ENCODE measurements around the gene KRT79.

Gene KRT79

GRCh38 chr12:52832985-52833905 lies 866 bp downstream of the KRT79 start:
- no peak for DNase-seq

- DNase-seq, result no peak
Measured at GRCh38 chr12:52832451-52832850, 1.7 kb downstream of the KRT79 start.

GRCh38 chr12:52831251-52831650 lies 2.9 kb downstream of the KRT79 start:
- DNase-seq, result no peak

GRCh38 chr12:52829986-52830770 lies 3.9 kb downstream of the KRT79 start:
- DNase-seq, result no peak

DNA sequence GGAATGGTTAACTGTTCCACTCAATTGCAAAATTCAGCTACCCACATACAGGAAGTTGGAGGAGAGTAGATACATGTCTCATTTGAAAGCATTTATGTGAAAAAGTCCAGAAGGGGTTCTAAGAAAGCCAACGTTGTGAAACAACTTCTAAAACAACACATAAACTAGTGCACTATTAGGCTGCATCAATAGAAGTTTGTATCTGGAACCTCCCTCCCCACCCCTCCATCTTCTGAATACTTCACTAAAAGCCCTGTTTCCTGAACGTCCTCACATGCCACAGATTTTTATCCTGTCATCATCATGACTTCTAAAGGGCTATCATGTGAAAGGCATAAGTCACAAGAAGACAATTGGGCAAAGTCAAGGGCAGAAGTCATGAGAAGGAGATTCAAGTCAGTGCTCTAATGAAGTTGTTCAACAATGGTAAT lies 5.5 kb downstream of the KRT79 start:
- no peak for DNase-seq

- no peak for DNase-seq
Measured at GRCh38 chr12:52828156-52828555, 6.0 kb downstream of the KRT79 start.

DNA sequence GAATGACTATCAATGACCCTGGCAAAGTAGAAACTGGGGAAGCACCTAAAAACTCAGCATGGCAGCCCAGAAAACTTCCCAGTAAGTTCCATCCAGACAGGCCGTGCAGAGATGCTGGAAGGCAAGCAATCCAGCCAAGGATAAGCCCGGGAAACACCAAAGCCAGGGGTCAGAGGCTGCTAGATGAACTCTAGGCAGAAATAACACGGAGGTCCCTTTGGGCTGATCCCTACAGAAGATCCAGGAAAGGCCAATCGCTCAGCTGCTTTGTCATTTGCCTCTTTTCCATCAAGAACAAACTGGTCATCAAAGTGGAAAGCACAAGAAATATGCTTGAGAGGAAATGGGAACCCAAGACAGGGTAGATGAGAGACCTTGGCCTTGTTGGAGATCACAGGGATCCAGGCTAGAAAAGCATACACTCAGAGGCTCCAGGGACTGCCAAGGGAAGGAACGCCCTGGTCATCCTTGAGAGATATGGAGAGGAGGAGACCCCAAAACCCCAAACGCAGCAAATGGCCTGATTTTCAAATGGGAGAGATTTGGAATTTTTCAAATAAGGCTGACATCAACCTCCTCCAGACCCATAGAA lies 6.5 kb downstream of the KRT79 start:
- no peak for DNase-seq

DNA sequence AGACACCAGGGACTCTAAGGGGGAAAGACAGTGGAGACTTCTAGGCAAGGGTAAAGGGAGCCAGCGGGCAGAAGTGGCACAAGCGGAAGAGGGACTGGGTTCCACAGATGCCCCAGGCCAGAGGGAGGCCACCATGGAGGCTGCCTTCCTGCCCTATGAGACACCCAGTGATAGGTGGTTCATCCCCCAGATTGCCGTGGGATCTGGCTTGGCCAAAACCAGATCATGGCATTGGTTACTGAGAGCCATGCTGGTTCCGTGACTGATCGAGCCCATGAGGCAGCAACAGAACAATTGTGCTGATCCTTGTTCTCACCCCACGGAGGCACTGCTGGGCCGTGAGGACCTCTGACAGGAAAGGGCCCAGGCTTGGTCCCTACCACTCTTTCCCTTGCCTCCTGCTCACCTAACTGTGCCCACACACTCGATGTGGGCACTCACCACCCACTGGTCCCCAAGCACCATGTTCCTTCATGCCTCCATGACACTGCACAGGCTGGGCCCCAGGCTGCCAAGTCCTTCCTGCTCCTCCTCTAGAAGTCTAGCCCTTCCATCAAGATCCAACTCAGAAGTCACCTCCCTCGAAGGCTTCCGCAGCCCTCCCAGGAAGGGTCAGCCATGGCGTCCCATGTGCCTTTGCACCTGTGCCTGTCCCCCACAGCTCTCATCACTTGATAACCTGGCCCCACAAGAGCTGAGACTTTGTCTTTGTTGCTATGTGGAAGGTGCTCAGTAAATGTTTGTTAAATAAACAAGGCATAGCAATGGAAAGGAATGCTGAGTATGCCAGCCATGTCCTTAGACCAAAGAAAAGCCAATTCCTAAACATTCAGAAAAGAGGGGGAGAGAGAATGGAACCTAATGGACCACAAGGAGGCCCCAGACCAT lies 7.3 kb downstream of the KRT79 start:
- no peak for DNase-seq

DNA sequence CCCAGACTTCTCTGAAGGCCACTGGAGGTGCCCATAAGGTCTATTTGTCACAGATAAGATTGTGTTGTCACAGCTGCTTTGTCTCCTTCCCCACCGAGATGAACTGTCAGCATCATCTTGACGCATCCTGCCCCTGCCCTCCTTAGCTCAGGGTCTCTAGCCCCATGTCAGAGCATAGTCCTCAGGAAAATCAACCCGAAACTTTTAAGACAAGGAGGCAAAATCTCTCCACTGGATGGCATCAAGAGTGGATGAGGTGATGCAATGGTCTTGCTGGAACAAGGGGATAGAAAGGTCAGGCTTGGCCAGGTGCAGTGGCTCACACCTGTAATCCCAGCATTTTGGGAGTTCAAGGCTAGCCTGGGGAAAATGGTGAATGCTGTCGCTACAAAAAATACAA lies 8.2 kb downstream of the KRT79 start:
- no peak for DNase-seq

- DNase-seq, result no peak
Measured at GRCh38 chr12:52824741-52825410, 9.2 kb downstream of the KRT79 start.

DNA sequence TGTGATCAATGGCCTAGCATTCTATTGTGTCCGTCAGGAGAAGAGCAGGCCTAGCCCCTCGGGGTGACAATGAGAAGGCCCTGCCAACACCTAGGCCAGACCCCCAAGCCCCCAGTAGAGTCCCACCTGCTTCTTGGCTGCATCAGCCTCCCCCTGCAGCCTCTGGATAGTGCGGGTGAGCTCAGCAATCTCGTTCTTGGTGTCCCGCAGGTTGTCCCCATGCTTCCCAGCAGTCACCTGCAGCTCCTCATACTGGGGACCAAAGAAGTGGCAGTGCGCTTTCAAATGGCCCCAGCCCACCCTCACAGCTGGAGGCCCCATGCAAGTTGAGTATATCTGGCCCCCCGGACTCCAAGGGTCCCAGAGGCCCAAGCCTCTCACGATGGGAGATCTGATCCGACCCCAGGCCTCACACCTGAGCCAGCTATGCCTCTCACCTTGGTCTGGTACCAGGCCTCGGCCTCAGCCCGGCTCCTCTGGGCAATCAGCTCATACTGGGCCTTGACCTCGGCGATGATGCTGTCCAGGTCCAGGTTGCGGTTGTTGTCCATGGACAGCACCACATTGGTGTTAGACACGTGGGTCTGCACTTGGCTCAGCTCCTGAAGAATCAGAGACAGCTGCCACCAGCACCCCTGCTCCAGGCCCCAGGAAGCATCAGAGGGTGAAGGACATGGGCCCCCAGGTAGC lies 10.2 kb downstream of the KRT79 start:
- no peak for DNase-seq

GRCh38 chr12:52822771-52823510 lies 11.2 kb downstream of the KRT79 start:
- DNase-seq, result no peak

GRCh38 chr12:52821826-52822660 lies 12.1 kb downstream of the KRT79 start:
- DNase-seq, result no peak

DNA sequence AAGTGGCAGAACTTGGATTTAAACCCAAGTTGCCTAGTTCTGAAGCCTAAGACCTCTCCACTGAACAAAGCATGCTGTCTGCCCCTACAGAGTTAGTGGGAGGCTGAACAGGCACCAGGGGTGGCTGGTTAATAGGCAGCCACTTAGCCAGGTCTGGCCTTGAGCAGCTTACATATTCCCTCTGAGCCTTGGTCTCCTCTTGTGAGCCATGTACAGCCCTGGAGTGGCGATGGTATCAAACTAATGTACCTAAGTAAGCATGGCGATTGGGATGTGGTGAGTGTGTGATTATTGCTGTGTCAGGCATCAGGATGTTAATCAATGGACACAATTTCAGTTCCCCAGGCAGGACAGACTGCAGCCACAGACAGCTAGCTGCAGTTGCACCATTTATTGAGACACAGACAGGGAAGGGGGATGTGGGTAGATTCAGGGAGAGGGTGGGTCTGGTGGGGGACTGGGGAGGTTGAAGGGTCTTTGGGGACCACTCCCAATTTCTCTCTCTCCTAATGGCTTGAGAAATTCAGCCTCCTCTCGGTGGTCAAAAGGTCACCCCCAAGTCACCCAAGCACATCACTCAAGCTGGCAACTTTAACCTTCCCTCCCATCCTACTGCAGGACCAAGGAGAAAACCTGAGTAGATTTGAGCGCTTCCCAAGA lies 12.9 kb downstream of the KRT79 start:
- DNase-seq, result no peak

GRCh38 chr12:52820521-52820920 lies 13.6 kb downstream of the KRT79 start:
- no peak for DNase-seq

DNA sequence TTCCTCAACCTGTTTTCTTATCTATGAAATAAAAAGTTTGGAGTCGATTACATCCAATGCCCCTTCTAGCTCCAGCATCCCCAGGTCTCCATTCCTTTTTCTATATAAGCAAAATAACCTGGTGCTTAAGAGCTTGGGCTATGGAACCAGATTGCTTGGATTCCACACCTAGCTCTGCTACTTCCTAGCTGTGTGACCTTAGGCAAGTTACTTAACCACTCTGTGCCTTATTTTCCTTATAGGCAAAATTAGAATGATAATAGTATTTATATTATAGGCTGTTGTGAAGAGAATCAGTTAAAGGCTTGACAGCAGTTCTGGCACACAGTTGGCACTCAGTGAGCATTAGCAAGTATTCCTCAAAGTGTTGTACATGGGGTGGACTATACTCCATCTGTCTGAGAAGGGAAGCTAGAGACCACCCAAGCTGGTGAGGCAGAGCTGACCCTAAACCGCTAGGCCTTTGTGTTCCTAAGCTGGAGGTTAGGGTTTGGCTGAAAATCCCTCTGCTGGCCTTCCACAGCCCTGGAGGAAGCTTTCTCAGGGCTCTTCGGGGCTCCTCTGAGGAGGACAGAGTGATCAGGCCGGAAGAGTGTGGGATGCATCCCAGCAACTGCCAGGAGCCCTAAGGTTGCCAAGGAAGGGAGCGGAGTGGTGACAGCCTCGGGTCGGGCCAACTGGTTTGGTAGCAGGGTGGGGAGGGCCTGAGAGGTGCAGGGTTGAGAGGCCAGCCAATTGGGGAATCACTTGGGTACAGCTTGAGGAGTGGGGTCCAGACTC lies 14.2 kb downstream of the KRT79 start:
- no peak for DNase-seq

GRCh38 chr12:52818887-52819420 lies 15.2 kb downstream of the KRT79 start:
- no peak for DNase-seq

DNA sequence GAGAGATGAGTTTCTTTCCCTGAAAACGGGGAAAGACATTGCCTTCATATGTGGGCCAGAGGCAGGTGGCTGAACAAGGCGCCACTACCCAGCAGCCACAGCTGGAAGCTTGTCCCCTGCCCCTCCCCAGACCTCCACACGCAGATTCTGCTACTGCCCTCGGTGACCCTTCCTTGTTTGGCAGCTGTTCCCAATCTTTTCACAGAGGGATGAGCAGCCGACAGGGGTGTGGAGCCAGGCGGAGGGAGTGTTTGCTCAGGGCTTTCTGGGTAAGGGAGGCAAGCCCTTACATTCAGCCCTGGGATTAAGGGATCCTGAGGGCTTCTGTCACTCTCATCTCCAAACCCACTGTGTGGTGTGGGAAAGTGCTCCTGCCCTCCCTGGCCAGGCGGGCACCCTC lies 15.7 kb downstream of the KRT79 start:
- DNase-seq, result no peak

All from NCI-H1930 (cell line).